A549 (cell line): Measurements from ENCODE around the gene SLC19A3. TPM values are rescaled to one million over a fixed set of nuclear protein-coding genes. Genes with fewer than 3 reads are reported as not detected.
"Not testable (repeated sequence)": the region's sequence is repeated elsewhere in the genome, so short reads cannot be mapped to it uniquely, and the experiment has no call there.

Experiments
- ATAC-seq, 2 experiments: fragments of 200-7000 bp in 1 of 2; fragments of >200 bp in 1 of 2; cut with Nextera tagmentation in 1 of 2; cut with Tn5 transposase in 1 of 2; 3 replicates each; pipeline versions ENCODE4 v1.8.0 to v1.9.1; 2018 to 2020; ENCODE audit warnings: mild to moderate bottlenecking in 1 of 2, moderate library complexity in 1 of 2
- CTCF ChIA-PET: fragments of 300-600 bp; sonication (Branson Sonifier 250); formaldehyde crosslinking; extraction: SDS; loops from one replicate; lab custom pipeline; 2021; ENCODE audit warnings: antibody characterized with exemption, inconsistent platforms; lab: Yijun Ruan, JAX
- POLR2A ChIA-PET: fragments of 350-600 bp; formaldehyde crosslinking; extraction: SDS; loops from one replicate; lab custom pipeline; 2021; ENCODE audit warnings: antibody characterized with exemption, inconsistent platforms; lab: Yijun Ruan, JAX
- DNase-seq, 2 experiments: peaks; one replicate each; pipeline versions ENCODE4 v3.0.0 to v3.0.0-alpha.2; 2011 to 2016; ENCODE audit warnings: low read depth in 1 of 2, low spot score in 1 of 2
- FAIRE-seq: peaks from 2 replicates; lab custom pipeline; 2011; peaks lifted over from hg19 to GRCh38; lab: Jason Lieb, UNC
- H3K27ac ChIP-seq, 2 experiments: fragments of >200 bp; sonication (Bioruptor Twin); formaldehyde crosslinking; 3 replicates each; pipeline ENCODE4 v1.5.1; 2016 to 2017
- H3K4me1 ChIP-seq: fragments of >200 bp; sonication (Bioruptor Twin); formaldehyde crosslinking; 3 replicates; pipeline ENCODE4 v1.6.1; 2016
- H3K4me2 ChIP-seq: fragments of >200 bp; sonication (Bioruptor Twin); formaldehyde crosslinking; 3 replicates; pipeline ENCODE4 v1.6.1; 2016
- H3K4me3 ChIP-seq: fragments of >200 bp; sonication (Bioruptor Twin); formaldehyde crosslinking; 3 replicates; pipeline ENCODE4 v1.5.1; 2016
- H3K9me3 ChIP-seq: fragments of >200 bp; sonication (Bioruptor Twin); formaldehyde crosslinking; 3 replicates; pipeline ENCODE4 v1.6.1; 2016
- ATOH8 ChIP-seq: fragments of 250-450 bp; sonication (Bioruptor Pico); IDR thresholded peaks from 2 replicates; pipeline ENCODE4 v1.5.0; 2020; ENCODE audit warnings: low read depth, mild to moderate bottlenecking, moderate library complexity
- BCL3 ChIP-seq: fragments of >200 bp; sonication (Bioruptor Twin); formaldehyde crosslinking; IDR thresholded peaks from 3 replicates; pipeline ENCODE4 v1.6.1; 2016
- CBX2 ChIP-seq: fragments of 200-600 bp; sonication (generic); IDR thresholded peaks from 2 replicates; pipeline ENCODE4 v1.6.1; 2016; ENCODE audit warnings: low read depth, mild to moderate bottlenecking, borderline replicate concordance
- CBX8 ChIP-seq: fragments of 200-600 bp; sonication (generic); IDR thresholded peaks from 2 replicates; pipeline ENCODE4 v1.6.1; 2016
- CTCF ChIP-seq: fragments of >200 bp; sonication (Bioruptor Twin); formaldehyde crosslinking; IDR thresholded peaks from 3 replicates; pipeline ENCODE4 v1.5.1; 2016
- EHF ChIP-seq: fragments of 250-450 bp; sonication (Bioruptor Pico); IDR thresholded peaks from 2 replicates; pipeline ENCODE4 v1.5.0; 2020; ENCODE audit warnings: mild to moderate bottlenecking
- EP300 ChIP-seq, 2 experiments: fragments of >200 bp; sonication (Bioruptor Twin); formaldehyde crosslinking; IDR thresholded peaks; 2 replicates in 1 of 2; 3 replicates in 1 of 2; pipeline ENCODE4 v1.6.1; 2016 to 2017
- FOSL2 ChIP-seq, 2 experiments: fragments of 450-650 bp in 1 of 2; fragments of >200 bp in 1 of 2; sonication (Bioruptor Twin) in 1 of 2; formaldehyde crosslinking; IDR thresholded peaks; 2 replicates each; pipeline versions ENCODE4 v1.5.0 to v1.6.1; 2016 to 2020; ENCODE audit warnings: mild to moderate bottlenecking in 1 of 2, moderate library complexity in 1 of 2
- FOXS1 ChIP-seq: fragments of 250-450 bp; sonication (Bioruptor Pico); IDR thresholded peaks from 2 replicates; pipeline ENCODE4 v1.5.0; 2020; ENCODE audit warnings: mild to moderate bottlenecking, moderate library complexity
- HOXB13 ChIP-seq: fragments of 250-450 bp; sonication (Bioruptor Pico); IDR thresholded peaks from 2 replicates; pipeline ENCODE4 v1.5.0; 2020; ENCODE audit warnings: low read depth, mild to moderate bottlenecking, moderate library complexity
- HOXB5 ChIP-seq: fragments of 250-450 bp; sonication (Bioruptor Pico); IDR thresholded peaks from 2 replicates; pipeline ENCODE4 v1.5.0; 2020; ENCODE audit warnings: mild to moderate bottlenecking, moderate library complexity
- JUNB ChIP-seq: fragments of >200 bp; sonication (Bioruptor Twin); formaldehyde crosslinking; IDR thresholded peaks from 2 replicates; pipeline ENCODE4 v1.6.1; 2016
- KDM5A ChIP-seq: fragments of 200-600 bp; sonication (generic); IDR thresholded peaks from 2 replicates; pipeline ENCODE4 v1.6.1; 2016; ENCODE audit warnings: antibody characterized with exemption, mild to moderate bottlenecking
- MAFK ChIP-seq: fragments of 450-650 bp; IDR thresholded peaks from 2 replicates; pipeline ENCODE4 v1.6.1; 2014; ENCODE audit not compliant: partially characterized antibody
- MAX ChIP-seq: IDR thresholded peaks from 2 replicates; pipeline ENCODE4 v1.6.1; 2012
- MYC ChIP-seq: IDR thresholded peaks from 2 replicates; pipeline ENCODE4 v1.6.1; 2012; ENCODE audit warnings: mild to moderate bottlenecking, inconsistent platforms, low read length, improper control_type of control experiment, borderline replicate concordance
- NFE2L2 ChIP-seq: fragments of 150-350 bp; conservative IDR thresholded peaks from 2 replicates; pipeline ENCODE4 v1.6.1; 2014; ENCODE audit warnings: low read length
- NR3C1 ChIP-seq: fragments of >200 bp; sonication (Bioruptor Twin); formaldehyde crosslinking; IDR thresholded peaks from 3 replicates; pipeline ENCODE4 v1.6.1; 2017
- PHF8 ChIP-seq: fragments of 200-600 bp; sonication (generic); IDR thresholded peaks from 2 replicates; pipeline ENCODE4 v1.6.1; 2016; ENCODE audit warnings: low read depth, mild to moderate bottlenecking, antibody characterized with exemption, moderate library complexity, borderline replicate concordance
- POLR2AphosphoS2 ChIP-seq: conservative IDR thresholded peaks from 2 replicates; pipeline ENCODE4 v1.6.1; 2012; ENCODE audit warnings: low read length, improper control_type of control experiment, inconsistent platforms
- RFX5 ChIP-seq: fragments of 450-650 bp; IDR thresholded peaks from 2 replicates; pipeline ENCODE4 v1.7.1; 2014; ENCODE audit warnings: antibody characterized with exemption, mild to moderate bottlenecking, moderate library complexity
- SREBF2 ChIP-seq: fragments of 450-650 bp; IDR thresholded peaks from 2 replicates; pipeline ENCODE4 v1.6.1; 2014; ENCODE audit warnings: mild to moderate bottlenecking, moderate library complexity
- TP53 ChIP-seq: fragments of 250-450 bp; sonication (Bioruptor Pico); IDR thresholded peaks from 2 replicates; pipeline ENCODE4 v1.5.0; 2021; ENCODE audit warnings: mild to moderate bottlenecking, moderate library complexity
- USF2 ChIP-seq: fragments of 450-650 bp; IDR thresholded peaks from 2 replicates; pipeline ENCODE4 v1.6.1; 2014; ENCODE audit warnings: antibody characterized with exemption
- ZC3H11A ChIP-seq: fragments of 450-650 bp; IDR thresholded peaks from 2 replicates; pipeline ENCODE4 v1.6.1; 2014; ENCODE audit warnings: antibody characterized with exemption, mild to moderate bottlenecking
- ZNF302 ChIP-seq: fragments of 250-450 bp; sonication (Bioruptor Pico); IDR thresholded peaks from 2 replicates; pipeline ENCODE4 v1.9.0; 2021; ENCODE audit warnings: inconsistent platforms, mild to moderate bottlenecking, moderate library complexity
- WGBS: methylation state at CpG from one replicate; pipeline ENCODE4 v1.1.6; 2017; ENCODE audit errors: missing lambda C conversion rate; 5-methylcytosine and 5-hydroxymethylcytosine counted together
- polyA plus RNA-seq, 4 experiments: library from polyadenylated mRNA; depleted of rRNA in 3 of 4; stranded (reverse); fragments of >200 nt; fragmentation: RNase III in 1 of 4; extraction: RNeasy Plus Mini Kit Qiagen cat#74134 plus additional on column Dnase treatment in 1 of 4; gene quantifications; 2 replicates in 3 of 4; 3 replicates in 1 of 4; pipeline ENCODE4 v1.2.3, GENCODE V29; 2011 to 2017

Gene SLC19A3
- polyA plus RNA-seq, 2 of the 4 experiments (the other 2 are of a cell fraction), result 2.8 to 7.6 TPM

GRCh38 chr2:227728035-227728434 is 10.2 kb upstream of the SLC19A3 start, which contains the start of gene SCYGR7:
Gene SCYGR7 (plus strand): TSS chr2:227728335. CDS start chr2:227728335, 0 bp downstream.
- peaks cover 3% of the 10 kb centered on the region; the same call in 2 of the 3 replicates for H3K4me1 ChIP-seq
- H3K4me3 ChIP-seq, result no peak within 1 kb of the TSS
- FAIRE-seq, result no peak
- H3K27ac ChIP-seq, result no peak within 1 kb of the TSS
- WGBS, result 55% methylated on average over 2 of the region's 5 CpGs
- ATAC-seq, result no peak
- no peak for TF ChIP-seq BCL3
- TF ChIP-seq KDM5A, result no peak
- TF ChIP-seq NR3C1, result no peak
- no peak for TF ChIP-seq CBX2
- TF ChIP-seq EHF (CRISPR knock-in tag), result no peak
- TF ChIP-seq NFE2L2, result no peak
- no peak for TF ChIP-seq POLR2AphosphoS2
- no peak for TF ChIP-seq EP300 (IDR thresholded peaks at IDR 0.05)
- TF ChIP-seq PHF8, result no peak
- no peak for TF ChIP-seq ATOH8 (CRISPR knock-in tag)
- TF ChIP-seq ZC3H11A, result no peak
- no peak for TF ChIP-seq FOXS1 (CRISPR knock-in tag)
- no peak for TF ChIP-seq SREBF2
- no peak for TF ChIP-seq TP53 (CRISPR knock-in tag)
- ChIA-PET CTCF (no interaction called here), POLR2A (no interaction called here)
- H3K9me3 ChIP-seq, result no peaks in the 10 kb centered on the region
- H3K4me2 ChIP-seq, result no peak within 1 kb of the TSS
- DNase-seq, result no peak

GRCh38 chr2:227724394-227725039 is 6.7 kb upstream of the SLC19A3 start, which contains the start of gene SCYGR6:
Gene SCYGR6 (minus strand): TSS chr2:227724757. CDS start chr2:227724757, 0 bp downstream.
- TF ChIP-seq ZNF302 (no peak), SREBF2 (no peak), CBX8 (no peak), EHF (CRISPR knock-in tag) (no peak), HOXB13 (CRISPR knock-in tag) (no peak), MAFK (no peak)
- POLR2A ChIA-PET, result no interaction called here
- 88% methylated on average over 7 of the region's 15 CpGs for WGBS
- H3K4me1 ChIP-seq, result peaks cover 10% of the 10 kb centered on the region; the same call in 2 of the 3 replicates
- CTCF ChIA-PET, result no interaction called here
- DNase-seq (no peak), ATAC-seq (0 out of 6 replicates have a peak, but pooled peaks of 1 of the 2 experiments have one; percentile 47), FAIRE-seq (no peak)
- H3K4me2 ChIP-seq, result no peak within 1 kb of the TSS
- no peak within 1 kb of the TSS for H3K4me3 ChIP-seq
- H3K27ac ChIP-seq, result no peak within 1 kb of the TSS
- no peaks in the 10 kb centered on the region for H3K9me3 ChIP-seq

- FAIRE-seq, H3K4me3 ChIP-seq, ATAC-seq, POLR2A ChIA-PET, H3K9me3 ChIP-seq, DNase-seq: not testable (repeated sequence)
- H3K4me2 ChIP-seq, result peak overlapping the region; percentile 38
- CTCF ChIA-PET, result interaction anchor here (1.2 kb wide), 1 partner anchor 44 kb away, joined by 4 read pairs; no protein-coding TSS in a partner anchor
- H3K4me1 ChIP-seq, result peaks cover 15% of the 10 kb centered on the region
- H3K27ac ChIP-seq, result peak overlapping the region in 1 of 2 experiments; percentile 17; a peak in 1 of 6 replicates
- 54% methylated on average over 7 of the region's 7 CpGs for WGBS
Measured at GRCh38 chr2:227722821-227723220, 5.0 kb upstream of the SLC19A3 start.

GRCh38 chr2:227720680-227721079 is 2.9 kb upstream of the SLC19A3 start:
- no peak for FAIRE-seq
- 88% methylated on average over 4 of the region's 4 CpGs for WGBS
- no peaks in the 10 kb centered on the region for H3K9me3 ChIP-seq
- DNase-seq, result no peak
- H3K4me1 ChIP-seq, result peaks cover 18% of the 10 kb centered on the region
- ATAC-seq, result no peak
- no peak overlapping the region for H3K27ac ChIP-seq
- ChIA-PET CTCF (interaction anchor here (1.5 kb wide), 1 partner anchor 45 kb away, joined by 4 read pairs; no protein-coding TSS in a partner anchor), POLR2A (no interaction called here)
- H3K4me3 ChIP-seq, result no peak overlapping the region
- H3K4me2 ChIP-seq, result no peak overlapping the region
- no peak for TF ChIP-seq FOSL2 (IDR thresholded peaks at IDR 0.05)
- no peak for TF ChIP-seq FOSL2 (CRISPR knock-in tag; IDR thresholded peaks at IDR 0.05)
- TF ChIP-seq RFX5, result no peak
- no peak for TF ChIP-seq MAFK
- no peak for TF ChIP-seq USF2
- no peak for TF ChIP-seq PHF8
- TF ChIP-seq CTCF, result no peak
- TF ChIP-seq NFE2L2, result no peak
- no peak for TF ChIP-seq HOXB5
- no peak for TF ChIP-seq CBX2
- no peak for TF ChIP-seq MAX
- no peak for TF ChIP-seq JUNB
- no peak for TF ChIP-seq MYC
